LoVo (cell line): ENCODE results near the gene DDC.

ENCODE experiments used
- DNase-seq: peaks from one replicate; pipeline ENCODE4 v3.0.0-alpha.2; 2016; ENCODE audit warnings: low spot score

DDC gene

DNA sequence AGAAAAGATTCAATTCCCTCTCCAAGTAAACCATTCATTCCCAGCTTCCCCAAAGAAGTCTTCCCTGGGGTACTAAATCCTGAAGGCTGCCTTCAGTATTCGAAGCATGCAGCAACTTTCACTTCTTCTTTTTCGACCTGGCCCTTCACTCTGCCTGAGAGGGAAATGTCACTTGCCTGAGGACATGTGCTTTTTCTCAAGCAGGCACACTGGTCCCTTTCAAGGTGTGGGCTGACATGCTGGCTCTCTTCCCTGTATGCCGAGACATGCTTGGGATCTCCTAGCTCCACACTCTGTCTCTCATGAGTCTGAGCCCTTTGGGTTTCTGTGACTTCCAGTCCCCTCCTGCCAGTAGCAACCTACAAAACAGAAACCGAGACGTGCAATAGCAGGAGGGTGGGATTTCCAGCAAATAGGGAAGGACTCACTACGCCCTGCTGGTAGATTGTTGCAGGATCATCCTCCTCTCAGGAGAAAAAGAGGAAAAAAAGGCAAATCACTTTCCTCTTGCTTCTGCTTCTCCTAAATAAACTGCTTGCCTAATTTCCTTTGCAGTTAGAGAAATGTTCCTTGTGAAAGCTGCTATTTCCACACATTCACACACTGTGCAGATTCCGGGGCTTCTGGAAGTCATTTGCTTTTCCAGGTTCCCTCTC, 148.6 kb downstream of the DDC start:
- DNase-seq = no peak

DNA sequence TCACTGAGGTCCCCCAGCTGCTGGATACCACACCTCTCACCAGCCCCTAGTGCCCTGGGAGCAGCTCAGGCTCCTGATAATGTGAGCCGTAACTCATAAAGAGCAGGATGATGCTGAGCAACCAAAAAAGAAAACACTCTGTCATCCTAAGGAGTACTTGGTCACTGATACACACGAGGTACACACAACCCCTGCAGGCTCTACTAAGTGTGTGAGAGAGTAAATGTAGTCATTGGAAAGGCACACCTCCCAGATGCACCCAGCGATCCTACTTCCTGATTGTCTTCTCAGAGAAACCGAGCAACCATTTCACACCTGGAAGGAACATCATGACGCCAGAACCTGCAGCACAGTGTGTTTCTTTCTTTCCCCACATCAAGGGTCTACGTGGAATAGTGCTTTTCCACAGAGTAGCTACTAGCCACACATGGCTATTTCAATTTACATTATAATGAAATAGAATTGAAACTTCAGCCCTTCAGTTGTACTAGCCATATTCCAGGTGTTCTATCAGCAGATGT, 149.3 kb downstream of the DDC start:
- no peak for DNase-seq

GRCh38 chr7:50413561-50413960, 151.6 kb downstream of the DDC start:
- no peak for DNase-seq

DNA sequence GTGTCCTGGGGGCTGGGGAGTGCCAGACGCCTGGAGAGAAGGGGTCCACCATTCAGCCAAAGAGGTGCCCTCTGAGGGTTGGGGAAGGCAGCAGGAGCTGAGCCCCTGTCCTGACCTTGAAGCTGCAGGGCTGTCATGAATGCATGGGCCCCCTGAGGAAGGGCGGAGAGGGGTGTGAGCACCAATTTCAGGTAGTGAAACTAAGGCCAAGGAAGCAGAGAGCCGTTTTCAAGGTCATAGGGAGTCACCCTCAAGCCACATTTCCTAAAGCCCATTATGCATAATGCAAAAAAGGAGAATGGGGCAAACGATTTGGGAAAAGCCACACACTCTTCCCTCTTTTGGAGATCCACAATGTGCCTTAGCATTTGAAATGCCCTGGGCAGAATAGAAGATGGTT, 152.2 kb downstream of the DDC start:
- no peak for DNase-seq

GRCh38 chr7:50411332-50411731, 153.9 kb downstream of the DDC start:
- DNase-seq = no peak

DNA sequence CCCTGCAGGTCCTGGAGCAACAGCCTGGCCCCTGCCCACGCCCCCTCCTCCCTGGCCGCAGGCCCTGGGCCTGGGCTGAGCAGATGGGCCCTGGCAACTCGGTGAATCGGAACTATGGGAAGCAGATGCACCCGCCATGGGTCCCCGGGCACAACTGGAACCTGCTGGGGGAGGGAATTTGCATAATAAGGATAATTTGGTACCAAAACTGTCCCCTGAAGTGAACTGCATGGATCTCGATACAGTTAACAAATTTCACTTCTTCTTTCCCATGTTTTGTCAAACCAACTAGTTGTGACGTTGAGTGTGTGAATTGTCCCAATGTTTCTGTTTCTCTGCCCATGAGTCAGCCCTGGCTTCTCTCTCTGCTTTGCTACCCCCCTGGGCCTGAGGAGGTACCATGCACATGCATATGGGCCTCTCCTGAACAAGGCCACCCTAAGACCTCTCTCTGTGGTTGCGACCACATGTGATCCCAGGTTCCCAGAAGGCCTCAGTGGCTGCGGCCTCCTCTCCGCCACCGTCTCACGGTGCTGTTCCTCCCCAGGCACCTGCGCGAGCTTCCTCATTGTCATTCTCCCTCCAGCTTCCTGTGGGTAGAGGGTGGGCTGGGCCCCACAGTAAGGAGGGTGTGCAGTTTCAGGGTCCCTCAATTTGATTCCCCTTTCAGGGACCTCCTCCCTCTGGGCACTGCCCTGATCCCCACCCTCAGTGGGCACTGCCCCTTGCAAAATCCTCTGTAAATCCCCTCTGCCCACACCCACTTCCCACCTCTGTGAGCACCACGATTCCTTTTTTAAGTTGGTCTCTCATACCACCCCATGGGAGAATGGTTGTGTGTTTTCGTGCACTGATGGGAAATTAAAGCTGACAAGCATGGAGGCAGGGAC, 155.1 kb downstream of the DDC start:
- DNase-seq = no peak
